ENCODE data around the gene TSPAN31.

GRCh38 chr12:57762463-57762862, 17.6 kb downstream of the TSPAN31 start:
- no peak for TF ChIP-seq POLR2A (IDR thresholded peaks at IDR 0.05)
- no peak for TF ChIP-seq CTCF (IDR thresholded peaks at IDR 0.05)
